ENCODE results near the gene MPHOSPH10. TPM values are rescaled to one million over a fixed set of nuclear protein-coding genes. Genes with fewer than 3 reads are reported as not detected.

MPHOSPH10 gene
- total RNA-seq, 4 donors from 2014 or later, result 18.9 to 33.0 (median 29.8) TPM

GRCh38 chr2:71154798-71155197 lies 24.4 kb downstream of the MPHOSPH10 start:
- no peaks in the 10 kb centered on the region for H3K9me3 ChIP-seq
- no peak for DNase-seq
- no peaks in the 10 kb centered on the region for H3K27me3 ChIP-seq
- WGBS, 2 donors, result 44% methylated on average over 2 of the region's 6 CpGs; no CpG with 5 or more reads in 1 of the 2 donors
- peaks cover 8 to 24% (median 10%) of the 10 kb centered on the region in 3 donors for H3K4me1 ChIP-seq
- TF ChIP-seq CTCF (IDR thresholded peaks at IDR 0.05) (peak in 3 of 6 experiments; percentile 34 to 70 (median 37)), POLR2A (IDR thresholded peaks at IDR 0.05) (no peak)
- no peak overlapping the region for H3K27ac ChIP-seq
- no peak overlapping the region for H3K4me3 ChIP-seq
- peaks cover 3 to 11% (median 4%) of the 10 kb centered on the region in 3 donors for H3K36me3 ChIP-seq
- intact Hi-C loops (cut with DNase I), result no loop called here

GRCh38 chr2:71155846-71156245 lies 25.4 kb downstream of the MPHOSPH10 start:
- intact Hi-C loops (cut with DNase I), result no loop called here

GRCh38 chr2:71156573-71156972 lies 26.1 kb downstream of the MPHOSPH10 start:
- no peaks in the 10 kb centered on the region for H3K9me3 ChIP-seq
- intact Hi-C loops (cut with DNase I), result no loop called here
- H3K4me1 ChIP-seq, result peaks cover 8 to 15% (median 10%) of the 10 kb centered on the region in 3 donors
- no peak for TF ChIP-seq POLR2A (IDR thresholded peaks at IDR 0.05)
- no peak for TF ChIP-seq CTCF (IDR thresholded peaks at IDR 0.05)
- peak overlapping the region in 2 of 4 donors; percentile 19 to 50 for H3K4me3 ChIP-seq
- DNase-seq, result no peak
- no peak overlapping the region for H3K27ac ChIP-seq
- 30 to 57% methylated on average over 2 to 6 of the region's 6 CpGs for WGBS, 2 donors
- no peaks in the 10 kb centered on the region for H3K36me3 ChIP-seq
- no peaks in the 10 kb centered on the region for H3K27me3 ChIP-seq

More at GRCh38 chr2:71155846-71156245, 25.4 kb downstream of the MPHOSPH10 start:
- 92 to 100% methylated on average over 2 of the region's 4 CpGs for WGBS, 2 donors
- DNase-seq, result no peak
- no peaks in the 10 kb centered on the region for H3K9me3 ChIP-seq
- H3K36me3 ChIP-seq, result peaks cover 0 to under 1% (median 0%) of the 10 kb centered on the region in 3 donors
- TF ChIP-seq CTCF (IDR thresholded peaks at IDR 0.05) (no peak), POLR2A (IDR thresholded peaks at IDR 0.05) (no peak)
- H3K27me3 ChIP-seq, result no peaks in the 10 kb centered on the region
- peaks cover 8 to 15% (median 10%) of the 10 kb centered on the region in 3 donors for H3K4me1 ChIP-seq
- no peak overlapping the region for H3K4me3 ChIP-seq
- no peak overlapping the region for H3K27ac ChIP-seq

GRCh38 chr2:71157124-71157793 lies 26.8 kb downstream of the MPHOSPH10 start:
- peak overlapping the region in 2 of 4 donors; percentile 19 to 50 for H3K4me3 ChIP-seq
- no peaks in the 10 kb centered on the region for H3K36me3 ChIP-seq
- no peaks in the 10 kb centered on the region for H3K27me3 ChIP-seq
- TF ChIP-seq POLR2A (IDR thresholded peaks at IDR 0.05) (no peak), CTCF (IDR thresholded peaks at IDR 0.05) (peak; percentile 21 to 72 (median 58))
- H3K27ac ChIP-seq, result no peak overlapping the region
- intact Hi-C loops (cut with DNase I), result no loop called here
- 5 to 7% methylated on average over 2 to 4 of the region's 16 CpGs for WGBS, 2 donors
- peaks cover 8 to 15% (median 10%) of the 10 kb centered on the region in 3 donors for H3K4me1 ChIP-seq
- no peaks in the 10 kb centered on the region for H3K9me3 ChIP-seq
- peak; percentile 5 for DNase-seq

- intact Hi-C loops (cut with DNase I), result no loop called here
- H3K4me3 ChIP-seq, result no peak overlapping the region
- H3K27ac ChIP-seq, result no peak overlapping the region
- H3K36me3 ChIP-seq, result no peaks in the 10 kb centered on the region
- TF ChIP-seq CTCF (IDR thresholded peaks at IDR 0.05) (no peak), POLR2A (IDR thresholded peaks at IDR 0.05) (no peak)
- H3K4me1 ChIP-seq, result no peaks in the 10 kb centered on the region
- 22% methylated on average over 1 of the region's 3 CpGs; no CpG with 5 or more reads in 1 of the 2 donors for WGBS, 2 donors
- no peaks in the 10 kb centered on the region for H3K9me3 ChIP-seq
- DNase-seq, result no peak
- H3K27me3 ChIP-seq, result no peaks in the 10 kb centered on the region
Measured at GRCh38 chr2:71166812-71167211, 36.4 kb downstream of the MPHOSPH10 start.
